HG03175 (cell line): Measurements from ENCODE around the gene LATS1.
A peak's percentile ranks its signal among the peaks of the same experiment; 100 is the strongest.
"Not testable (repeated sequence)": the region's sequence is repeated elsewhere in the genome, so short reads cannot be mapped to it uniquely, and the experiment has no call there.

ENCODE experiments used
- ATAC-seq: cut with Tn5 transposase; IDR thresholded peaks from one replicate; pipeline ENCODE4 v1.9.1; 2021; ENCODE audit warnings: mild to moderate bottlenecking, moderate library complexity; ENCODE audit not compliant: unreplicated experiment

LATS1 gene

GRCh38 chr6:149680503-149680902, 37.4 kb downstream of the LATS1 start:
- ATAC-seq: no peak

DNA sequence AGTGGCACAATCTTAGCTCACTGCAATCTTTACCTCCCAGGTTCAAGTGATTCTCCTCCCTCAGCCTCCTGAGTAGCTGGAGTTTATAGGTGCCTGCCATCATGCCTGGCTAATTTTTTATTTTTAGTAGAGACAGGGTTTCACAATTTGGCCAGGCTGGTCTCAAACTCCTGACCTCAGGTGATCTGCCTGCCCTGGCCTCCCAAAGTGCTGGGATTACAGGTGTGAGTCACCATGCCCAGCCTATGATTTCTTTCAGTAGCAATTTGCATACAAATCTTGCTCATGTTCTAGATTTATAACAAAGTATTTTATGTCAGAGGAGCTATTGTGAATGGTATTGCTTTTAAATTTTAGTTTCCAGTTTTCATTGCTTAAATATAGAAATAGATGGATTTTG, 45.6 kb downstream of the LATS1 start:
- ATAC-seq: not testable (repeated sequence)

- no peak for ATAC-seq
Measured at GRCh38 chr6:149660028-149660427, 57.9 kb downstream of the LATS1 start.

- ATAC-seq: no peak
Measured at GRCh38 chr6:149657441-149657840, 60.5 kb downstream of the LATS1 start.

DNA sequence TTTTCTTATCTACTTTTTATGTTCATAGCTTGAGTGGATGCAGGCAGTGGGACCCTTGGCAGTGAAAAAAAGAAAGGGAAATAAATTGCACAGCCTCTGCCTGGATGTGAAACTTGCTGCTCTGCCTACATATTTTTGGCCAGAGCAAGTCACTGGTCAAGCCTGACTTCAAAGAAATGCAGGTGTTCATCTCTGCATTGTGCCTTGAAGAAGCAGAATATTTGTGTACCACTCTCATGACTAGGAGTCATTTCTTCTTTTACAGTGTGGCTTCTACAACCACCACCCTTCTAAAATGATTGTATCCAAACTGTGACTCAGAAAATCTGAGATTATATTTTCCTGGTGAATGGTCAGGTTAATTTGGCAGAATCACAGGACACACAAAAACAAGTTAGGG, 66.8 kb downstream of the LATS1 start:
- no peak for ATAC-seq

DNA sequence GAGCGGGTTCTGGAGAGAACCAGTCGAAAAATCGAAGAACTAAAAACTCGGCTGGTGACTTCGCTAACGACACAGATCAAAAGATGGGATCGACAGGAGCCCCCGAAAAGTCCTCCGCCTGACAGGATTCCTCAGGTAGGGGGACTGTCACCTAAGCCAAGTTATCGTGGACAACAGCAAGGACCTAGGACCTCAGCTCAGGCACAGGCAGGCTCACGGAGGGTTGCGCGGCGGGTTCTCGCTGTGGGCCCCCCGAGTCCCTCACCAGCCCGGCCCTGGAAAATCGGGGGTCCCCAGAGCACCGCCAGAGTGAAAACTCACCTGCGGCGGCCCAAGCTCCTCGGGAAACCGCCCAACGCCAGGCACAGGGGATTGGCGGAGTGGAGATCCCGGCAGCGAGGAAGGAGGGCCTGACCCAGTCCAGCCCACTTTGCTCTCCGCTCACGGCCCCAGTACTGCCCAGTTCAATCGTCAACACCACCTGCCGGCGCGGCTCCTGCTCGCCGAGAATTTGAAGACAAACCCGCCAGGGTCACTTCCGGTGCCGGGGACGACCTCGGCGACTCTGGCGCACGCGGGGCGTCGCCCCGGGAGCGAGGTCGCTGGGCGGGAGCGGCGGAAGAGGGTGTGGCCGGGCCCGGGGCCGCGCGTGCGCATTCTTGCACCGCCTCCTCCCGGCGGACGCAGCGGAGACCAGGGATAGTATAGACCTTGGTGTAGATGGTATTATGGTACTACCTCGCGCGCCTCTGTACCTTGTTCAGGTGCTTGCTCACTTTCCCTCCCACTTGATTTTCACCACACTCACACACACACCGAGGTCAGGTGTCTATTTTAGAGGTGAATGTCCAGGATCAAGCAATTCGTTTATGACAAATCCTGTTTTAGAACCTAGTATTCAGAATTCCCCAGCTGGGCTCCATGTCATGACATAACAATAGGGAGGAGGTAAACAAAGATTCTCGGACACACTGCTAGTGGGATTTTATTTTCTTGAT, 69.5 kb downstream of the LATS1 start, which contains the start of gene KATNA1:
TSS of gene KATNA1 (minus strand) at position 567 of the 998 bp plus-strand sequence. CDS start 10,167 bp downstream, outside the sequence.
- peak; percentile 95 for ATAC-seq

GRCh38 chr6:149646599-149646998, 71.3 kb downstream of the LATS1 start:
- ATAC-seq: no peak

GRCh38 chr6:149642829-149643580, 74.9 kb downstream of the LATS1 start:
- no peak for ATAC-seq

DNA sequence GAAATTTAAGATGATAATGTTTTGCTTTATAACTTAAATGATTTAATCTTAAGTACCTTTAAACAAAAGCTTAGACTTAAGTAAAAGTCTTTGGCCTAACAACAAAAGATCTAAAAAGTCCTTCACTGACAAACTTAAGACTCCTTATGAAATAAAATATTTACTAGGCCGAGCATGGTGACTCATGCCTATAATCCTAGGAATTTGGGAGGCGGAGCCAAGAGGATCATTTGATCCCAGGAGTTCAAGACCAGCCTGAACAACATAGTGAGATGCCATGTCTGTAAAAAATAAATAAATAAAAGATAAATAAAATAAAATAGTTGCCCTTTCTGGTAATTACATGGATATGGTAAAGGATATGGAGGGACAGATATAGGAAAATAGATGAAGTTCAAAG, 81.8 kb downstream of the LATS1 start:
- ATAC-seq: no peak

- ATAC-seq: no peak
Measured at GRCh38 chr6:149634315-149634714, 83.6 kb downstream of the LATS1 start.

DNA sequence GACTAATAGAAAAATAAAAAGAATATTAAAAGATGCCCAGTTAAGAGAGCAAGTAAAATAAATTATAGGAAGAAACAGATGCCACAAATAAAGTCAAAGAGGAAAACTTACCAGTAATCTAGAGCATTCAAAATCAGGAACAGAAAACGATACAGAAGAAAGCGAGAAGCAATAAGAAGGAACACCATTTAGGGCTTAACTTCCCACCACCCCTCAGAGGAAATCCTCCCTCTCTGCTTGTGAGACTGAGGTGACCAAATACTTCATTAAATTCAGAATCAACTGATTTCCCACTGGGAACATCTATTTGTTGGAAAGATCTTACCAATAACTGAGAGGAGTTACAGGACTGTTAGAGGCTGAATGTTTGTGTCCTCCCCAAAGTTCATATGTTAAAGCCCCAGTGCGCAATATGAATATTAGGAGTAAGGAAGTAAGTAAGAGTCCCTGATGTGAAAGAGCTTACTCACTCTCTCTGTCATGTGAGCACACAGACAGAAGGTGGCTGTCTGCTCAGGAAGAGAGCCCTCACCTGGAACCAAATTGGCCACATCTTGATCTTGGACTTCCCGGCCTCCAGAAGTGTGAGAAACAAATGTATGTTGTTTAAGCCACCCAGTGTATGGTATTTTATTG, 88.9 kb downstream of the LATS1 start:
- peak; percentile 52 for ATAC-seq

DNA sequence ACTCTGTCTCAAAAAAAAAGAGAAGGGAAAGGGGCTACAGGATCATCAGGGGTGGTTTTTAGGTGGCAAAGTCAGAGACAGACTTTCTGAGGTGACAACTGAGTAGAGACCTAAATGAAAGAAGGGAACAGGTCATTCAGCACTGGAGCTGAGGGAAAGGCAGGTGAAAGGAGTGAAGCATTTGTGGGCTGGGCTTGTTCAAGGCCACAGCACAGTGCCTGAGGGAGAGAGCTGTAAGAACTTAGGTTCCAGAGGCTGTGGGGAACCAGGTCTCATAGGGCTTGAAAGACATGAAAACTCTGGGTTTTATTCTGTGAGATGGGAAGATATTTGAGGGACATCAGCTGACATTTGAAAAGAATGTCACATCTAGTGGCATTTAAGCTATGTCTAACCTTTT, 90.2 kb downstream of the LATS1 start:
- ATAC-seq: no peak

GRCh38 chr6:149615805-149616204, 102.1 kb downstream of the LATS1 start:
- ATAC-seq: no peak

GRCh38 chr6:149614337-149614736, 103.6 kb downstream of the LATS1 start:
- ATAC-seq: no peak

DNA sequence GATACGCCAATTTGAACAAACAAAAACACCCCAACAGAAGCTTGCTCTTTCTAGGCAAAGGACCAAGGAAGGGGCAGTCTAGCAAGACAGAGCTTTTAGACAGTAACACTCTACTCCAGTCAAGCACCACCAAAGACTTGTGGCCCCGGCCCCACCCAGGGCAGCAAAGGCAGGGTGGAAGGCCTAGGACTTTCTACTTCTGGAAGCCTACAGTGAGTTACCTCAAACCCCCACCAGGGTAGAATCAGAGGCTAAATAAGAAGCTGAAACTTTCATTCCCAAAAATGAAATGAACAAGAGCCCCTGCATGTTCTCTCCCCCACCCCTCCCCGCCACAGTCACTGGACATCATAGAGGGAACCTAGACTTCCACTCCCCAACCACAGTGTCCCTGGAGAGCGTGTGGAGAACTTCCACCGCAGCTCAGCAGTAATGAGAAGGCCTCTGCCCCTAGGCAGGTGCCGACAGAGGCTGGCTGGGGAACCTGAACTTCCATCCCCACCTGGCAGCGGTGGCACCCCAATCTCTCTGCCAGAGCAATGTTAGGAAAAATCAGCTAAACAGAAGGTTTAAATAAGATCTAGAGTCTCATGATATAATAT, 109.4 kb downstream of the LATS1 start:
- no peak for ATAC-seq
